NCI-H2196 (cell line): ENCODE data around the gene CAPN3.

Experiments used
- DNase-seq: peaks from one replicate; lab custom pipeline; 2025; ENCODE audit not compliant: unreplicated experiment; lab: John Stamatoyannopoulos, UW

CAPN3 gene

DNA sequence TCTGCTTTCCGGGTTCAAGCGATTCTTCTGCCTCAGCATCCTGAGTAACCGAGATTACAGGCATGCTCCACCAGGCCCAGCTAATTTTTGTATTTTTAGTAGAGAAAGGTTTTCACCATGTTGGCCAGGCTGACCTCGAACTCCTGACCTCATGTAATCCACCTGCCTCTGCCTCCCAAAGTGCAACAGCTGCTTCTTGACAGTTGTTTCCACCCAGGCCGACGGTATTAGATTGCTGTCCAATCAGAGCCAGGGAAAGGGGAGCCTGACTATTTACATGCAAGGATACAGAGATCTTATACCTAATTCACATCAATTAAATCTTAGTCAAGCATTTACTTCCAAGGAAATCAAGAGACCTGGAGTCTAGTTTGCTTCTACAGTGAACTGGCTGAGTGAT is 4.0 kb upstream of the CAPN3 start:
- no peak for DNase-seq

DNA sequence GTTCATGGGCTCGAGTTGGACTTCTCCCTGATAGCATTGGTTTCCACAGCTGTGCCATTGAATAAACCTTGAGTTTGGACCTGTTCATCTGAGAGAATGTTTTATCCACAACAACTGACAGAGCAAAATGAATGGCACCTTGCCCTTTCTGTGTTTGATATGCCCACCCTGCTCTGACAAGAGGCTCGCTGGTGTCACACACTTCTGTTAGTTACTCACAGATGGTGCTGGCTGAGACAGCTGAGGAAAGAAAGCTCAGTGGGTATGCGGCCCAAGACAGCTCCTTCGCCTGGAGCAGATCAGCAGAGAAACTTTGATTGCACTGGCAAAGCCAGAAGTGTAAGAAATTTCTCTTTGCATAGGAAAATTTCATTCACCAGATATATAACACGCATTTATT is 2.5 kb upstream of the CAPN3 start:
- DNase-seq: no peak

DNA sequence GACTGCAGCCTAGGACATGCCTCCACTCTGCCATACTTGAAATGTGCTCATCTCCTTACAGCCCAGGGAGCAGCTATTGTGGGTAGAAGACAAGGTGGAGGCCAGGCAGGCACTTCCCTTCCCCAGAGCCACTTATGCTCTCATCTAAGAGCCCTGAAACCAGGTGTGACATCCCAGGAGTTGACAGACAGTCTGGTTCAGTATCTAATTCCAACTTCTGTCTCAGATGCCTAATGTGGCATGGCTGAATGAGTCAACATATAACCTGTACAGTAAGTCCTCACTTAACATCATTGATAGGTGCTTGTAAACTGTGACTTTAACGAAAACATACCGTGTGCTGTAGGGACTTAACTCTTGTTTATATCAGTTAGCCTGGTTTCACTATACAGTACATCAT is 1.2 kb upstream of the CAPN3 start:
- DNase-seq: no peak

DNA sequence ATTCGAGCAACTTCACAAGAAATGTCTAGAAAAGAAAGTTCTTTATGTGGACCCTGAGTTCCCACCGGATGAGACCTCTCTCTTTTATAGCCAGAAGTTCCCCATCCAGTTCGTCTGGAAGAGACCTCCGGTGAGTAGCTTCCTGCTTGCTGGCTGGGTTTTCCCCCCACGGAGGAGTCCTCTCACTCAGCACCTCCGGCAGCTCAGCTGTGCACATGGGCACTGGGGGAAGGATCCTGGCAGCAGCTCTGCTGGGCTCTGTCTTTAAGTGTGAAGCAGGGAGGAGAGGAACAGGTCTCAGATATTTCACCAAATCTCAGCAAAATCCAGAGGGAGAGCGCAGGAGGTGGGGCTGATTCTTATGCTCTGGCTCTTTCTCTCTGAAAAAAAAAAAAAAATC is 684 bp downstream of the CAPN3 start:
- no peak for DNase-seq

DNA sequence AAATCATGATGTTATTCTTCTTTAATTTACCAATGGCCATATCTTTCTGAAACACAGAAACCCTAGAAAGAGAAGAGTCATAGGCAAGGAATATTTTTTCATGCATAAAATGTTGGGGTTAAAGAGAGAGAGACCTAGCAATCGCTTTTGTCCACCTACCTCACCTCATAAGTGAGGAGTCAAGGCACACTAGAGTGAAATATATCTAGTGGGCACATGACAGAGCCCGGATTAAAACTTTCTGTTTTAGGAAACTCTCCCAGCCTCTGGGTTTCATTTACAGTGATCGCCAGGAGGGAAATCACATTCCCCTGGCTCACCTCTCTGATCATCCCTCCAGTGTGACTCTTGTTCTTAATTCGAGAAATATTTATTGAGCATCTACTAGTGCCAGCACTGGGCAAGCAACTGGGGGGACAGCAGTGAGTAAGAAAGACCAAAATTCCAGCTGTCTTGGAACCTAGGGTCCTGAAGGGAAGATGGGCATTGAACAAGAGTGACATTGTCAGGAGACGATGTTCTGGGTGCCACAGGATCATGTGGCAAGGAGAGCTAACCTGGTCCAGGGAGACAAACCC is 1.3 kb downstream of the CAPN3 start:
- DNase-seq: no peak

DNA sequence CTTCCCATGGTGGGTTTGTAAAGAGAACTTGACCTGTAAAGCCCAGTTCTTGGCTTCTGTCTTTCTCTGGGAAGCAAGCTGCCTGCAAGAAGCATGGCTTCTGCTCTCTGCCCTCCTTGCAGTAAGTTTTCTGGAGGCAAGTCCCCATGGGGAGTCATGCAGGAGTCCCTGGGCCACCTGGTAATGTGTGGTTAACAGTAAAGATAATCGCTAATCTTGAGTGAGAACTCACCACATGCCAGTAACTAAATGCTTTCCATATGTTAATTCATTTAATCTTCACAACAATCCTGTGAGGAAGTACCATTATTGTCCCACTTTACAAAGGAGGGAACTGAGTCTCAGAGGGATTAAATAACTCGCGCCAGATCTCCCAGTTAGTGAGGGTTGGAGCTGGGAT is 4.2 kb downstream of the CAPN3 start:
- no peak for DNase-seq

DNA sequence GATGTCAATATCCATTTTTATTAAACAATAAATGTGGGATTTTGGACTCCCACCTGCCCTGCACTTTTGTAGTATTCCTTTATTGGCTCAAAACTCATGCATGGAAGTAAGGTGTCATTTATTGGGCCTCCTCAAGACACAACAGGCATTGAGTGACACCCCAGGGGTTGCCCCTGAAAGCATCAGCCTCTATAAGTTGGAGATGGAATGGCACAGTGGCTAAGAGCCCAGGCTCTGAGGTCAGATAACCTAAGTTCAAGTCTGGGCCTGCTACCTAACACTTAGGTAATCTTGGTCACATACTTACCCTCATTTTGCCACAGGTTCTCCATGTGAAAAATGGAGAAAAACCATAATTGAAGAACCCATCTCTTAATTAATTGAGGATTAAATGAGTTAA is 4.6 kb downstream of the CAPN3 start:
- DNase-seq: no peak

DNA sequence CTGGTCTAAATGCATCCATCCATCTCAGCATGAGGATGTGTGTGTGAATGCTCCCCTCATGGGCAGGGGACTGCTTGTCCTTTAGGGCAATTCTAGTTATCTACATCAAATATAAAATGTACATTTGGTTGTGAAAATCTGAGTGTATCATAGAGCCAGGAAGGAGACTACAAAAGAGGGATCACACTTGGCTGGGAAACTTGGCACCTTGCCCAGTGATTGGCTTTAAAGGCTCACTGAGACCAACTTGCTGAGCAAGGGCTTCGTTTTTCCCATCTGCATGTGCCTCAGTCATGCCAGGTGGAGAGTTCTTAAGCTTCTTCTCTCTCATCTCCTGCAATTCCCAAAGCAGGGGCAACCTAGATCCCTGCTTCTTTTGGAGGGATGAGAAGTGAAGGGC is 5.2 kb downstream of the CAPN3 start:
- peak; percentile 47 for DNase-seq

DNA sequence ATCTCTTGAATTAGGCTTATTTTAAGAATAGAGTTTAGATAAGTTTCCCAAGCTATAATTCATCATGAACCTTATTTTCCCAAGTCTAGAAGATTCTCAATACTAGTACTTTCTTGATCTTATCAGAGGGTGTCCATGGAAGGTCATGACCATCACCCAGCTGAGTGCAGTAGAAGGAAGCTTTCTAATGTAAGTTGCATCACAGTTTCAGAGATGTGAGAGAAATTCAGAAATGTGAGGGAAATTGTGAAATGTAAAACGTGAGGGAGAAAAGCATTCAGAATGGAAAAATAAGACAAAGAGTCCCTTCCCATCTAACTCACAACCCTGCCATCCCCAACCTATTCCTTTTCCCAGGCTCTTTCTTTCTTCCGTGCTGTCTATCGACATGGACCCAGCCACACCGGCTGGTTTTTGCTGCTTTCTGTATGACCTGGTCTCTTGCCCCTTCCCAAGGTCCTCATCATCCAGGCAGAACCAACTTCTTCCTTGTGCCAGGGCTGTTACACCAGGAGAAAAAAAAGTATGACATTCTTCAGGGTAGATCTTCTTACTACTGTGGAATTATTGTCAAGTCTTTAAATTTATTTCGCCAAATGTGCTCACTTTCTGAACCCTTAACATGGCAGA is 6.7 kb downstream of the CAPN3 start:
- DNase-seq: no peak

DNA sequence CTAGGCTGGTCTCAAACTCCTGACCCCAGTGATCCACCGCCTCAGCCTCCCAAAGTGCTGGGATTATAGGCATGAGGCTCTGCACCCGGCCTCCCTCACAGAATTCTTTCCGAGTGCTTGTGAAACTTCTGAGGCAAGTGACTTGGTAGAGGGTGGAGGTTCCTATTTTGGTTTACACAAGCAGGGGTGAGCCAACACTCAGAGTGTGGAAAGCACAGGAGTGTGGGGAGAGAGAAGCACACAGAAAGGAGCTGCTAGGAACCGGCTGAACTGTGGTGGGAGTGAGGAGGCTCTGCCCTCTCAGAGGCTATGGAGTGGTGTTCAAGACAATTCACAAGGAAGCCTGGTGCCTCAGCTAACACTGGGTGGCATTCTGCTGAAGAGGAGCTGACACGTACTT is 7.7 kb downstream of the CAPN3 start:
- no peak for DNase-seq

DNA sequence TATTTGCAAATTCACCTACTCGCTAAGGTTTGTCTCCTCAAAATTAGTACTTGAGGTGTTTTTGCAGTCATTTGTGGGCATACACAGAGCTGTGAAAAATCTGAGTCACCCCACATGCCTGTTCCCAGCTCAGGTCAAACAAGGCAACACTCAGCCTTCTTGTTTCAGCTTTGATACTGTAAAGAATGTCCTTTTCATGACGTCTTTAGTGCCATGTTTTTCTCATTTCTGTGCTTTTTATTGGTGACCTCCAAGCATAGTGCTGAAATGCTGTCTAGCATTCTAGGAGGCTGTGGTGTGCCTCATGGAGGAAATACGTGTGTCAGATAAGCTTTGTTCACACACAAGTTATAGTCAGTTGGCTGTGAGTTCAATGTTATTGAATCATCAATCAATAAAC is 8.8 kb downstream of the CAPN3 start:
- DNase-seq: no peak

DNA sequence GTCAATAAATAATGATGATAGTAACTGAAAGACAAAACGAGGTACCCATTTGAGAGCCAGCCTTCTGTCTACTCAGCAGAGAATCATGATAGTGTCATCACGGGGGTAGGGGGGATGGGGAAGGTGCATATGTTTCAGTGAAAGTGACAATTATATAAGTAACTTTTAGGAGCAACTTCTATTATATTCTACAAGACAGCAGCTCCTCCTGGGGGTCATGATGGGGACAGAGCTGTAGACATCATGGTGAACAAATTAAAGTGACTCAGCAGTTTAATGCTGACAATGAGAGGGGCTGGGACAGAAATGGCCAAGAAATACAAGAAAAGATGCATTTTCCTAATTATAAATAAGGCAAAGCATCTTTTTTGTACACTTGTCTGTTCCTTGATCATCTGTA is 11.8 kb downstream of the CAPN3 start:
- DNase-seq: no peak

DNA sequence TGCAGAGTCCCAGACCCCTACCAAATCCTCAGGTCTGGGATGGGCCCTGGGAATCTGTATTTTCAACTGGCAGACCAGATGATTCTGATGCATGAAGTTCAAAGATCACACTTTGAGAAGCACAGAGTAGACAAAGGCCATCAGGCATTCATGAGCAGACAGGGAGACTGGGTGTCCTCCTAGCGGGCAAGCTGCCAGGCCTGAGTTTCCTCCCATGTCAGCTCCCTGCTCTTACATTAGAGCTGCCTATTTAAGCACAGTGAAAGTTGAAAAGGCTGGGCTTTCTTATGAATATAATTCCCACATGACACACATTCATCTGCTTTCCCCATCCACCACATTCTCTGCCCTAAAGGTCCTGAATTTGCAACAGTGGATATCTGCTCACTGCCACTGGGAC is 14.0 kb downstream of the CAPN3 start:
- no peak for DNase-seq

DNA sequence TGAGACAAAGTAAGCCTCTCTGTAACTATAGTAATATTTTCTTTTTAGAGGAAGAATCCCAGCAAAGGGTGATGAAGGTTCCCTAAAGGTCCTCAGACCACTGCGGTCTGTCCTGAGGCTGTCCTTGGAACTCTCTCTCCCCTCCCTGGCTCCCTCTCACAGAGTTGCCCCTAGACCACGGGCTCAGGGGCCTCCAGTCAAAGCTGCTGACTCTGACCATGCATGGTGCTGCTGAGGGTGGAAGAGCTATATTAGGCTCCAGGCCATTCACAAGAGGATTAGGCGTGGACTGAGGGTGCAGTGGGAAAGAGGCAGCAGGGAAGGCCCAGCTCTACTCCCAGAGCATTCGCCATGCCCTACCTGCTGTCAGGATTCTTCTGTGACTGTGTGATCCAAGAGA is 14.6 kb downstream of the CAPN3 start:
- DNase-seq: no peak

DNA sequence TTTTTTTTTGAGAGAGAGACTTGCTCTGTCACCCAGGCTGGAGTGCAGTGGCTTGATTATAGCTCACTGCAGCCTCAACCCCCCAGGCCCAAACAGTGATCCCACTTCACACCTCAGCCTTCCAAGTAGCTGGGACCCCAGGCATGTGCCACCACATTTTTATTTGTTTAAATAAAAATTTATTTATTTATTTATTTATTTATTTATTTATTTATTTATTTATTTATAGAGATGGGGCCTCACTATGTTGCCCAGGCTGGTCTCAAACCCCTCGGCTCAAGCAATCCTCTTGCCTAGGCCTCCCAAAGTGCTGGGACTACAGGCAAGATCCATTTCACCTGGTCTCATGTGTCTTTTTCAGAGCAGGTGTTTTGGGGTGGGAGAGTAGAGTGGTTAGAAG is 15.5 kb downstream of the CAPN3 start:
- DNase-seq: no peak

DNA sequence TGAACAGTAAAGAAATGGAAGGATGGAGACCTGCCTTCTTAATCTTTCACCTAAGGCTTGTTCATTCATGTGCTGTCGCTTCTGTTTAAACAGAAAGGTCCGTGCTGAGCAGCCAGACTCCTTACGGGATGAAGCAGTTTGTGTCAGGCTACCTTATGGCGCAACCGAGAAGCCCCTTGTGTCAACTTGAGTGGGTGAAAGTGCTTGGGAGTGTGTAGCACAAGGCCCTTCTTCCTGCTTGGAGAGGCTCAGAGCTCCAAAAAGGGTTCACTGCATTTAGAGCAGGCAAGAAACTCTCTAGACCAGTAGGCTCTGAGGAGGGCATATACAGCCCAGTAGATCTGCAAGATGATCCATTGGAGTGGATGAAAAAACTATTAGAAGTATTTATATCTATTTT is 16.0 kb downstream of the CAPN3 start:
- no peak for DNase-seq

DNA sequence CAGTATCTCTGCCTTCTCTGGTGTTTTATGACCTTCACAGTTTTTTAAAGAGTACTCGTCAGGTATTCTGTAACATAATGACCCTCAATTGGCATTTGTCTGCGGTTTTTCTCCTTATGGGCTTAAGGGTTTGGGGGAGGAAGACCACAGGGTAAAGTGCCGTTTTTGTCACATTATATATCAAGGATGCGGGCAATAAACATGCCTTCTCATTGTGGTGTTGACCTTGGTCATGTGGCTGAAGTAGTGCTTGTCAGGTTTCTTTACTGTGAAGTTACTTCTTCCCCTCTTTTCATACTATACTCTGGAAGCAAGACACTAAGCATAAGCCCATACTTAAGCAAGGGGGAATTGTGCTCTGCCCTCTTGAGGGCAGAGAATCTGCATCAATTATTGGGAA is 16.6 kb downstream of the CAPN3 start:
- no peak for DNase-seq

DNA sequence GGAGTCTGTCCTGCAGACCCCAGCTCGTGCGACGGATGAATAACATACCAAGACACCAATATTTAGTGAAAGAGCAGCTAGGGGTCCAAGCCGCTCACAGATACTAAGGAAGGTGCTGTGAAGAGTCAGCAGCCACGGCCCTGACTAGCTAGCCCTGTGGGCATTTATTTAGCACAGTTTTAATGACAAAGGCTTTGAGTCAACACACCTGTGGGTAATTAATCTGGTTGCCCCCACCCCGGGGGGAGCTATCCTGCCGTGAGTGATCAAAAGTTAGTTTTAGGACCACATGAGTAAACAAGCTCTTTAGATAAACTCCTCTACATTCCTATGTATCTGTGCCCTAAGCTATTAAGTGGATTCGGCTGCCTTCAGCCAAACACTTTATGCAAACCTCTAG is 18.7 kb downstream of the CAPN3 start:
- no peak for DNase-seq

DNA sequence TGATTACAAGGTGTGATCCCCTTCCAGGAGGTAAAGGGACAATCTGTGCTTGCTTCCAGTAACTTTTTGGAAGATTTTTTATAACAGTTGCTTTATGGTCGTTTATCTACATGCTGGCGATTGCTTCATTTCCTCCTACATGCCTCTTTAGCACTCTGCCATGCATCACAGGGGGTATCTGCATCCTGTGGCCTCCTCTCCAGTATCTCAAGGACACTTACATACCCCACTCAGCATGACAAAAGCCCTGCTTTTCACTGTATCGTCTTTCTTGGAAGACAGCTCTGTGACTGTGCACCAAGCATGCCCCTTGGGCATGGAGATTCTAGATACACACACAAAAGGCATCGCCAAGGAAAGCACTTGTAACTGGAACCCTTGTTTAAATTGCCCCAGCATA is 25.3 kb downstream of the CAPN3 start:
- DNase-seq: no peak

DNA sequence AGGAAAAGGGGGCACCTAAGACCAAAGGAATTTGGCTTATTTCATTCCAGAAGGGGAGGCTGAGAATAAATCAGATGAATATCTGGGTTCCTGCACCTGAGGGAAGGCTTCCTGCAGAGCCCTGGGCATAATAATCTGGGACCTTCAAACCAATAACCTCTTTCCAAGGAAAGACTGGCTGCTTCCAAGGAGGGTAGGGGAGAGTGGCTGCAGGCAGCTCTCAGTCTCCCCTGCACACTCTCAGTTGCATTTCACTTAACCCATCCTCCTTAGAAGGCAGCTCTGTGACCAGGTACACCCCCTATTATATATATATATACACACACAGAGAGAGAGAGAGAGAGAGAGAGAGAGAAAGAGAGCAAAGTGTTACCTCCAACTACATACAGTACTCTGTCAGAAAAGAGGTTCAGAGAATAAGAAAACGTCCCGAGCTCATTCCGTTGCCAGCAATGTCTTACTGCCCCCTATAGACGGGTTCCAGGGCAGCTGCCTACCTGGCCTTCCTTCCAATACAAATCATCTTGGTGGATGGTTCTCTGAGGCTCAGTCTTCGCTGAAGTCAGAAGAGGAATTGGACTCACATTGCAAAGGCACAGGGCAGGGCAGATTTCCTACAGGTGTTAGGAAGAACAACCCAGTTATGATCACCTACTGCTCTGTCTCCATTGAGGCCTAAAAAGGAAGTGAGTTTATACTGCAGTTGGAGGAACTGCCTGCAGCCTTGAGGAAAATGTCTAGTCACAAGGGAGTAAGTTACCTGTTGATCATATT is 26.1 kb downstream of the CAPN3 start:
- peak; percentile 9 for DNase-seq

DNA sequence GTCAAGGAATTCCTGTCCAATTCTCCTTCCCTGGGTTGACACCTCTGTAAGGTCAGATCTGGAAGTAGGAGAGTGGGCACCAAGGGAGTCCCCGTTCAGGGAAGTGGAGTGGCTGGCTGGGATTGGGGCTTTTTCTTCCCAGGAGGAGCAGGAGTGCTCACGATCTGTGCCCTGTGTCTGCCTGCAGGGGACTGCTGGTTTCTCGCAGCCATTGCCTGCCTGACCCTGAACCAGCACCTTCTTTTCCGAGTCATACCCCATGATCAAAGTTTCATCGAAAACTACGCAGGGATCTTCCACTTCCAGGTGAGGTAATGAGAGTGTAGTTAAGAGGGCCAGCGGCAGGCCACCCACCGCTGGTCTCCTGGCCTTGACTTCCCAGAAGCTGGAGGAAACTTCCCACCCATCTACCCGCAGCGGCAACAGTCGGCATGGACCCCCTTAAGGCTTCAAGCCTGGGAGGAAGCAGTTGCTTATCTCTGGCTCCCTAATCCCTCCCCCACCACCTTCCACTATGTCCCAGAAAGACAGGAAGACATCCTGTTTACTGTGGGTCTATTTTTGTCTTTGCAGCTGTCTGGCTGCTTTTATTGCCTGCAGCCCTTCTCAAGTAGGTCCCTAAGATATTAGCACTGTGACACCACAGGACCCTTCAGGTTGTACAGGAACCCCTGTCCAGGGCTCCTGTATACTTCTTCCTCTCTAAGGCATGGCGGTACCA is 26.8 kb downstream of the CAPN3 start:
- DNase-seq: no peak

DNA sequence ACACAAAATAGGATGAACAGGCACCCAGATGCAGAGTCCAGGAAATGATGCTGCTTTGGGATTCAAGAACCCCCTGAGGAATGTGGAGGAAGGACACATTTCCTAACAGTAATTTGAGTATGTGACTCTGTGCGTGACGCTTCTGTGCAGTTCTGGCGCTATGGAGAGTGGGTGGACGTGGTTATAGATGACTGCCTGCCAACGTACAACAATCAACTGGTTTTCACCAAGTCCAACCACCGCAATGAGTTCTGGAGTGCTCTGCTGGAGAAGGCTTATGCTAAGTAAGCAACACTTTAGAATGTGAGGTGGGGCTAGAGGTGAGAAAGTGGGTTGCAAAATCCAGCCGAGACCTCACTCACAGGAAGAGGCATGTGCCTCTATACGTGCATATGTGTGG is 28.3 kb downstream of the CAPN3 start:
- no peak for DNase-seq
